Measurements from ENCODE around the gene TMEM35B.
A peak's percentile ranks its signal among the peaks of the same experiment; 100 is the strongest.
"Not testable (repeated sequence)": the region's sequence is repeated elsewhere in the genome, so short reads cannot be mapped to it uniquely, and the experiment has no call there.

The TMEM35B gene

DNA sequence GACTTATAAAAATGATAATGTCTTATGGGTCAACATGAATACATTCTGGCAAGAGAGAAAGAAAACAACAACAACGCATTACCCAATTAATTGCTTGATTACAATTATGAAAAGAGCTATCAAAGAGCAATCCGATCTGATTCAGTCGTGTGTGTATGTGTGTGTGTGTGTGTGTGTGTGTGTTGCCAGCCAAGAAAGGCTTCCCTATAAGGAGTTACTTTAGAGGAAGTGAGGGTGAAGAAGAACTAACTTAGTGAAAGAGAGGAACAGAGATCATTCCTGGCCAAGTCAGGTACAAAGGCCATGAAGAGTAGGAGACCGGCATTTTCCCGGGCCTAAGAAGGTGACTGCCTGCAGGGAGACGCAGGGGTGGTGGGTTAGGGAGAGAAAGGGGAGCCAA lies 9.4 kb downstream of the TMEM35B start:
- no peak for DNase-seq

GRCh38 chr1:34975338-34975737 lies 9.8 kb downstream of the TMEM35B start:
- peak; percentile 50 for DNase-seq

DNA sequence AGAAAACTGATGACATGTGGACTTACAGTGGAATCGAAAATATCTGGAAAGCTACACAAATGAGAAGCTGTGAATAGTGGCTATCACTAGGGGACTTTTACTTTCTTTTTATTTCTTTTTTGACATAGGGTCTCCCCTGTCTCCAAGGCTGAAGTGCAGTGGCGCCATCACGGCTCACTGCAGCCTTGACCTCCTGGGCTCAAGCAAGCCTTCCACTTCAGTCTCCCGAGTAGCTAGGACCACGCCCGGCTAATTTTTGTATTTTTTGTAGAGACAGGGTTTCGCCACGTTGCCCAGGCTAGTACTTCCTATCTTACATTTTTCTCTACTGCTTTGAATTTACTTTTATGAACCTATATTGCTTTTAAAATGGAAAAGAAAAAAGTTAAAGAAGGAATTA lies 10.5 kb downstream of the TMEM35B start:
- no peak for DNase-seq

- no peak for DNase-seq
These were observed 11.8 kb downstream of the TMEM35B start for GRCh38 chr1:34973326-34973725.

- DNase-seq: no peak
These were observed 14.3 kb downstream of the TMEM35B start for GRCh38 chr1:34970829-34971228.

GRCh38 chr1:34970220-34970735 lies 14.9 kb downstream of the TMEM35B start:
- DNase-seq: peak; percentile 32

- not testable (repeated sequence) for DNase-seq
These were observed 16.9 kb downstream of the TMEM35B start for GRCh38 chr1:34968297-34968696.

DNA sequence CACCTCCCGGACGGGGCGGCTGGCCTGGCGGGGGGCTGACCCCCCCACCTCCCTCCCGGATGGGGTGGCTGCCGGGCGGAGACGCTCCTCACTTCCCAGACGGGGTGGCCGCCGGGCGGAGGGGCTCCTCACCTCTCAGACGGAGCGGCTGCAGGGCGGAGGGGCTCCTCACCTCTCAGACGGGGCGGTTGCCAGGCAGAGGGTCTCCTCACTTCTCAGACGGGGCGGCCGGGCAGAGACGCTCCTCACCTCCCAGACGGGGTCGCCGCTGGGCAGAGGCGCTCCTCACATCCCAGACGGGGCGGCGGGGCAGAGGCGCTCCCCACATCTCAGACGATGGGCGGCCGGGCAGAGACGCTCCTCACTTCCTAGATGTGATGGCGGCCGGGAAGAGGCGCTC lies 17.5 kb downstream of the TMEM35B start:
- not testable (repeated sequence) for DNase-seq

DNA sequence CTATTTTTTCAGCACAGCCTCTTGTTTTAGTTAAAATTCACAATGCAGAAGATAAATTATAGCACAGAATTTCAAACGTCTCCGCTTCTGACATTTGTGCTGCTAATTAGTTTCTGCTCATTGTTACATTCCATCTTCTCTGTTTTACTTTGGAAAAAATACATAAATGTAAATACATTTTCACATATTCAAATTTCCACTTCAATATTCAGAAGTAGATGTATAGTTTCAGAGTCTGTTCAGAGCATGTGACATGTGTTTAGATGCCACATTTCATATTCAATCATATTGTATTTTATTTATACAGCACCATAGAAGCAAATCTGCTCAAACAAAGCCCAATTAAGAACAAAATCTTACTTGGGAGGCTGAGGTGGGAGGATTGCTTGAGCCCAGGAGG lies 19.6 kb downstream of the TMEM35B start:
- DNase-seq: no peak

DNA sequence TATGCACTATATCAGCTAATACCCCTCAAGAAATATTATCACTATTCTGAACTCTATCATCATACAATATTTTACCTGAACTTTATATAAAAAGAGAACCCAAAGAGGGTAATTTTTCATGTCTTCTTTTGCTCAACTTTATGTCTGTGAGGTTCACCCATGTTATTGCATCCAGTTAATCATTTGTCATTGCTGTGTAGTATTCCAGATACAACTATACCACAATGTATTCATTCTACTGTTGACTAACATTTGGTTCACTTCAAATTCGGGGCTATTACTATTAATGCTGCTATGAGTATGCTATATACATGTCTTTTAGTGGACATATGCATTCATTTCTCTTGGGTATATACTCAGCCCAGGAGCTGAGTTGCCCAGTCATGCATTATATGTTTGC lies 34.7 kb downstream of the TMEM35B start:
- DNase-seq: no peak

- not testable (repeated sequence) for DNase-seq
These were observed 36.4 kb downstream of the TMEM35B start for GRCh38 chr1:34948739-34949138.

- not testable (repeated sequence) for DNase-seq
These were observed 37.4 kb downstream of the TMEM35B start for GRCh38 chr1:34947641-34948314.

GRCh38 chr1:34946211-34946610 lies 38.9 kb downstream of the TMEM35B start:
- DNase-seq: no peak

DNA sequence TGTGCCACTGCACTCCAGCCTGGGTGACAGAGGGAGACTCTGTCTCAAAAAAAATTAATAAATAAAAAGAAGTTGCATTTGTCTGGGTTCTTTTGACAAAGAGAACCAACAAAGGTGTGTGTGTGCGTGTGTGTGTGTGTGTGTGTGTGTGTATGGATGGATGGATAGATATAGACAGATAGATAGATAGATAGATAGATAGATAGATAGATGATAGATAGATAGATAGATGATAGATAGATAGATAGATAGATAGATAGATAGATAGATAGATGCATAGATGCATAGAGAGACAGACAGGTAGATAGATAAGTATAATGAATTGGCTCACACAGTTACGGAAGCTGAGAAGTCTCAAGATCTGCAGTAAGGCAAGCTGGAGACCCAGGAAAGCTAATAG lies 43.3 kb downstream of the TMEM35B start:
- DNase-seq: not testable (repeated sequence)
